HUES6 (cell line): Measurements from ENCODE around the gene SLC13A3.

ENCODE experiments used
- H3K27ac ChIP-seq: 2 replicates; pipeline ENCODE4 v1.7.0; 2013; ENCODE audit warnings: low read depth, mild to moderate bottlenecking, low read length, inconsistent platforms
- H3K27me3 ChIP-seq: 2 replicates; pipeline ENCODE4 v1.6.1; 2013; ENCODE audit warnings: low read length; ENCODE audit not compliant: control insufficient read depth, insufficient read depth
- H3K36me3 ChIP-seq: 2 replicates; pipeline ENCODE4 v1.6.1; 2013; ENCODE audit warnings: low read length; ENCODE audit not compliant: control insufficient read depth, insufficient read depth
- H3K4me1 ChIP-seq: 2 replicates; pipeline ENCODE4 v1.6.1; 2013; ENCODE audit warnings: low read length; ENCODE audit not compliant: control insufficient read depth, insufficient read depth
- H3K4me3 ChIP-seq: 2 replicates; pipeline ENCODE4 v1.5.1; 2013; ENCODE audit warnings: low read depth, low read length
- H3K9ac ChIP-seq: one replicate; pipeline ENCODE4 v1.6.1; 2013; ENCODE audit warnings: mild to moderate bottlenecking, low read length
- H3K9me3 ChIP-seq: 2 replicates; pipeline ENCODE4 v1.6.1; 2013; ENCODE audit warnings: low read depth, low read length; ENCODE audit not compliant: control insufficient read depth, insufficient read depth

The SLC13A3 gene

DNA sequence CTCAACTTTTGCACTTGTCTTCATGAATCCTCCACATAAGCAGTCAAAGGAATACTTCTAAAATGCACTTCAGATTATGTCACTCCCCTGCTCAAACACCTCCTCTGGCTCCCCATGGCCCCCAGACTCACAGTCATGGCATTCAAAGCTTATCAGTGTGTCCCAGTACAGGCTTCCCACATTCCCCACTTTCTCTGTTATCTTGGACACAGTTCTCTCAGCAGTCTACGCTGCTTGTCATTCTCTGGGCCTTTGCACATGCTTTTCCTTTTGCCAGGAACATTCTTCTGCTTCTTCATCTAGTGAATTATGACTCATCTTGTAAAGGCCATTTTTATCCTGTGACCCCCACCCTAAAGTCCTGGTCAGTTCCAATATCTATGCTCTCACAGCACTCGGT is 31.8 kb downstream of the SLC13A3 start:
- no peaks in the 10 kb centered on the region for H3K27me3 ChIP-seq
- H3K27ac ChIP-seq: no peak overlapping the region
- peaks cover 8% of the 10 kb centered on the region for H3K9me3 ChIP-seq
- no peak overlapping the region for H3K4me3 ChIP-seq
- H3K36me3 ChIP-seq: no peaks in the 10 kb centered on the region
- no peak overlapping the region for H3K9ac ChIP-seq
- peaks cover 7% of the 10 kb centered on the region; the same call in 1 of the 2 replicates for H3K4me1 ChIP-seq

DNA sequence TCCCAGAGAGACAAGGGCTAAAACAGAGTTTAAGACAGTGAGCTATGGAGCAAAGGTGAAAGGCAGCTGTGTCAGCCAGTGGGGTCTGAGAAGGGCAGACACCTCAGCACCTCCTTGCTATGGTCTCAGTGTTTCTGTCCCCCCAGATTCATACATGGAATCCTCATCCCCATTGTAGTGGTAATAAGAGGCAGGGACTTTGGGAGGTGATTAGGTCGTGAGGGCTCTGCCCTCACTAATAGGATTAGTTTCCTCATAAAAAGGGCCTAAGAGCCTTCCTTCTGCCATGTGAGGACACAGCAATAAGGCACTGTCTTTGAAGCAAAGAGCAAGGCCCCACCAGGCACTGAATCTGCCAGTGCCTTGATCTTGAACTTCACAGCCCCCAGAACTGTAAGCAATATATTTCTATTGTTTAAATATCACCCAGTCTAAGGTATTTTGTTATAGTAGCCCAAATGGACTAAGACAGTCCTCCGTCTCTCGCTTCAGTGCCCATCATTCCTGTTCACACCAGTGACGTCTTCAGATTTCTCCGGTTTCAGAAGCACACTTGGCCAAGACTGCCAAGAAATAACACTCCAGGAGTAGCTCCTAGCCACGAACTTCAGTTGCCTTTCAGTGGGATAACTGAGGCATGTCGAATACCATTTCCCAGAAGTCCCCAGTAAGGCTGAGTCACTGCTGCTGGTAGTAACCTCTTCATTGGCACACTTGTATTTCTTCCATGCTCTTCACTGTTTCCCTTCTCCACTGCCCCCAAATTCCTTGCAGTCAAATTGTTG is 32.8 kb downstream of the SLC13A3 start:
- H3K9me3 ChIP-seq: no peaks in the 10 kb centered on the region; the same call in 1 of the 2 replicates
- H3K4me3 ChIP-seq: no peak overlapping the region
- no peaks in the 10 kb centered on the region for H3K36me3 ChIP-seq

DNA sequence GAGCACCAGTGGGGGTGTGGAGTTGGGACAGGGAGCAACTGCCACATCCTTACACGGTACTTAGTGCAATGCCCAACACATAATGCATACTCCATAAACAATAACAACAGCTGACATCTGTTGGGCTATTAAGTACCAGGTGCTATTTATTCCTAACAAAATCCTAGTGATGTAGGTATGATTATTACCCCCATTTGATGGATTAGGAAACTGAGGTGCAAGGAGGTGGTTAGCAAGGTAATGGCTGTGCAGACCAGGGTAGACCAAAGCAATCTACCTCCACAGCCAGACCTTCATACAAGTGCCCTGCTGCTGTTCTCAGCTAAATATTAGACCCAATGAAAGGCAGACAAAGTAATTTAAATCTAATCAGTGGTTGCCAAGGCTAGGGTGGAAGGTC is 36.8 kb downstream of the SLC13A3 start:
- Histone ChIP-seq H3K4me1 (no peaks in the 10 kb centered on the region), H3K9me3 (no peaks in the 10 kb centered on the region), H3K27ac (no peak overlapping the region), H3K4me3 (no peak overlapping the region), H3K27me3 (no peaks in the 10 kb centered on the region), H3K36me3 (no peaks in the 10 kb centered on the region), H3K9ac (no peak overlapping the region)

More for the DNA sequence above, 32.8 kb downstream of the SLC13A3 start:
- Histone ChIP-seq H3K9ac (no peak overlapping the region), H3K4me1 (peaks cover 7% of the 10 kb centered on the region; the same call in 1 of the 2 replicates), H3K27me3 (no peaks in the 10 kb centered on the region), H3K27ac (no peak overlapping the region)

DNA sequence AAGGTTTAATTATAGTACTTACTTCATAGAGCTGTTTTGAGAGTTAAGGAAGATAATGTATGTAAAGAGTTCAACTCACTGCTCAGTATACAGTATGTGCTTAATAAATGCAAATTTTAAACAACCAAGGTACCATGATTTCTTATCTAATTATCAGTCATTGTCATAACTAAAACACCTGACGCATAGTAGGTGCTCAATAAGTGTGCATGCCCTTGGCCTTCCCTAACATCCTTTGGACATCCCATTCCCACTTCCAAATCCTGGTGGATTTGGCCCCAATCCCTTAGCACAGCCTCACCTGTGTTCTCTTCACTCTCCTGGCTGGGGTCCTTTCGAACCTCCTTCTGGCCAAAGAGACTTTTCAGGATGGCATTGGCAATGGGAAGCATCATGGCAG is 41.1 kb downstream of the SLC13A3 start:
- H3K36me3 ChIP-seq: no peaks in the 10 kb centered on the region
- H3K27me3 ChIP-seq: no peaks in the 10 kb centered on the region
- H3K9ac ChIP-seq: no peak overlapping the region
- H3K9me3 ChIP-seq: no peaks in the 10 kb centered on the region
- H3K27ac ChIP-seq: no peak overlapping the region
- no peak overlapping the region for H3K4me3 ChIP-seq
- H3K4me1 ChIP-seq: no peaks in the 10 kb centered on the region

DNA sequence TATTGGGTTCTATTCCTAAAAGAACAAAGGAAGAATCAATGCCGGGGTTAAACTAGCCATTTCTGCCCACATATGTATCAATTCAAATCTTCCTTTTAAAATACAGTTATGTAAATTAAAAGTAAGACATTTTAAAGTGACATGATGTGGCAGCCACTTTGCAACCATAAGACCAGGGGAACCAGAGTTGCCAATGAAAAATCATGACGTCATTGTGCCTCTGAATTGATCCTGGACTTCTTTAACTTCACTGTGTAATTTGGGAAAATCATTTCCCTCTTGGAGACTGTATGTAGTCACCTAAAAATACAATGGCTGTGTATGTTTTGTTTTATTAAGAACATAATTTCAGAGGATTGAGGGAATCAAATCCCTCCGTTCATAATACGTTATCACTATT is 42.2 kb downstream of the SLC13A3 start:
- Histone ChIP-seq H3K27me3 (no peaks in the 10 kb centered on the region), H3K9me3 (no peaks in the 10 kb centered on the region), H3K9ac (no peak overlapping the region), H3K4me3 (no peak overlapping the region), H3K4me1 (no peaks in the 10 kb centered on the region), H3K27ac (no peak overlapping the region), H3K36me3 (no peaks in the 10 kb centered on the region)

DNA sequence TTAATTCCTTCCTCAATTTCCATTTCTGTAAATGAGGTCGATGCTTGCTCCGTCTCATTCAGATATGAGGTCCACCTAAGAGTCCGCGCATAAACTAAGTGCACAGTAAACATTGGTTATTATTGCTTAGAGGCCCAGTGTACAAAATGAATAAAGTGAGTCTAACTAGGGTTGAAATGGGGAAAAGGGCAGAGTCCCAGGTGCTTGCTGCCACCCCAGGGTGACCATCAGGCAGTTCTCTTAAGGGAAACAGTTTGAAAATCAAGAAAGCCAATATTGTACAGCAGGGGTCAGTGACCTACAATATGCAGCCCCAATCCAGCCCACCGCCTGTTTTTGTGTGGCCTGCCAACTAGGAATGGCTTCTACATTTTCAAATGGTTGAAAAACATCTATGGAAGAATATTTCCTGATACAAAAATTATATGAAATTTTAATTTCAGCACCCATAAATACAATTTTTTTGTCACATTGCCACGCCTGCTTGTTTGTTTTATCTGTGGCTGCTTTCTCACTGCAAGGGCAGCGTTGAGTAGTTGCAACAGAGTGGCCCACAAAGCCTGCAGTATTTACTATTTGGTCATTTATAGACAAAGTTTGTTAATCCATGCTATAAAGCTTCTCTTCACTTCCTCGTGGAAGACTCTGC is 43.3 kb downstream of the SLC13A3 start:
- H3K9ac ChIP-seq: no peak overlapping the region
- H3K36me3 ChIP-seq: no peaks in the 10 kb centered on the region
- no peaks in the 10 kb centered on the region for H3K9me3 ChIP-seq
- no peaks in the 10 kb centered on the region for H3K4me1 ChIP-seq
- no peak overlapping the region for H3K4me3 ChIP-seq
- no peaks in the 10 kb centered on the region for H3K27me3 ChIP-seq
- H3K27ac ChIP-seq: no peak overlapping the region

DNA sequence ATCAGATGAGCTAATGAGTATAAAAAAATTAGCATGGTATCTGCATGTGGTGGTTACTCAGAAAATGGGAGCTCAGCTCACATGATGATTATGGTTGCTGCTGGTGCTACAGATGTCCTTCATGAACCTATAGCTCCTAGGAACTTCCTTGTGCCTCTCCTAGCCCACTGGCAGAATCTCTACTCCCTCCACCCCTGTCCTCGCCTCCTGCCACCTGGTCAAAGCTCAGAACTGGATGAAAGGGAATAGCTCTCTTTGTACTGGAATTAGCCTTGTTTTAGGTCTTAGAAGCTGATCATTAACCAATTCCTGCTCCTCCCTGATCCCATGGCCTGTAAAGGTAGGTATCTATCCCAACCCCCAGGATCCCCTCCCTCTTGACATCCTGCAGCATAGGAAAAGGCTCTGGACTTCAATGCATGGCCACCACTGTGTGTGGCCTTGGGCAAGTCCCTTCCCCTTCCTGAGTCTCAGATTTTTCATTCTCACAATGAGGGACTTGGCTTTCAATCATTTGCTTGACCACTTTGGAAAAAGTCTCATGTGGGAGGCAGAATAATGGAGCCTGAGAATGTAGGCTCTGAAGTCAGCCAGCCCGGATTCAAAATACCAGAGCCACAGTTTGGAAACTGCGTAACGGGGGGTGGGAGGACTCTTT is 43.9 kb downstream of the SLC13A3 start:
- Histone ChIP-seq H3K9me3 (no peaks in the 10 kb centered on the region), H3K9ac (no peak overlapping the region), H3K4me3 (no peak overlapping the region), H3K36me3 (no peaks in the 10 kb centered on the region), H3K27me3 (no peaks in the 10 kb centered on the region), H3K27ac (no peak overlapping the region), H3K4me1 (no peaks in the 10 kb centered on the region)

DNA sequence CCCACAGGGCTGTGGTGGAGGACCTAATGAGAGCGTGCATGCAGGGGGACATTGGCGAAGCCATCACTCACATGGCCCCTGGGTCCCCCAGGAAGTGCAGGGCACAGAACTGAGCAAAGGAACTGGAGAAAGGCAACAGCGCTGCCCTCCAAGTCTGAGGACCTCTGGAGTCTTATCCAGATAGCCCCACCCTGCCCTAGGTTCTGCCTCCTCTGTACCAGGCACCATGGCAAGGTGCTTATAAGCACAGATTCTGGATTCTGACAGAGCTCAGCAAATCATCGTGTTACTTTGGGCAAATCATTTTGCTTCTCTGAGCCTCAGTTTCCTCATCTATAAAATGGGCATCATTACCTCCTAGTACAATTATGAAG is 44.5 kb downstream of the SLC13A3 start:
- Histone ChIP-seq H3K4me1 (no peaks in the 10 kb centered on the region), H3K27me3 (no peaks in the 10 kb centered on the region), H3K4me3 (no peak overlapping the region), H3K9ac (no peak overlapping the region), H3K9me3 (no peaks in the 10 kb centered on the region), H3K27ac (no peak overlapping the region), H3K36me3 (no peaks in the 10 kb centered on the region)

DNA sequence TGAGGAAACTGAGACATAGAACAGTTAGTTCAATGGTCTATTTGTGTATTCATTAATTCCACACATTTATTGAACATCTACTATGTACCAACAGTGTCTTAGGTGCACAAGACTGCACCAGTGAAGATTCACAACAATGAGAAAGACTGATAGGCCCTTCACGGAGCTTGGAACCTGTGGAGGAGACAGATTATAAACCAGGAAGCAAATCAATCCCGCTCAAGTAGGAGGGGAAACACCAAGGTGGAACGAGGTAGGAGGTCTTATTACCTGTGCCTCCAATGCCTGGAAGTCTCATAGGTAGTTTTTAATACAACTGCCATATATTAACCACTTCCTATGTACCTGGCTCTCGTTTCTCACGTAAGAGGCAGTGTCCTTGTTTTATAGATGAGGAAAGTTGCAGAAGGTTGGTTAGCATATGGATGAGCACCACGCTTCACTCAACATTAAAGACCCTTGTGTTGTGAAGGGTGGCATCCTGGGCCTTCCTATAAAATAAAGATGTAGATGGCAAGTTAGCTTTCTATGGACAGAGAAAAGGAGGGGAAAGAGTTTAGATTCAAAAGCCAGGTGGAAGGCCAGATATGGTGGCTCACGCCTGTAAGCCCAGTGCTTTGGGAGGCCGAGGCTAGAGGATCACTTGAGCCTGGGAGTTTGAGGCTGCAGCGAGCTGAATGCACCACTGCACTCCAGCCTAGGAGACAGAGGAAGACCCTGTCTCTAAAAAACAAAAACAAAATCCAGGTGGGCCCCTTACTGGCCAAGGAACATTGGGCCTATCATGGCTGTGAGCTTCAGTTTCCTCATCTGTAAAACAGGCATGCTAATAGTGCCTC is 45.1 kb downstream of the SLC13A3 start:
- H3K27ac ChIP-seq: no peak overlapping the region
- H3K9me3 ChIP-seq: no peaks in the 10 kb centered on the region
- no peaks in the 10 kb centered on the region for H3K4me1 ChIP-seq
- H3K27me3 ChIP-seq: no peaks in the 10 kb centered on the region
- no peak overlapping the region for H3K9ac ChIP-seq
- no peaks in the 10 kb centered on the region for H3K36me3 ChIP-seq
- H3K4me3 ChIP-seq: no peak overlapping the region

DNA sequence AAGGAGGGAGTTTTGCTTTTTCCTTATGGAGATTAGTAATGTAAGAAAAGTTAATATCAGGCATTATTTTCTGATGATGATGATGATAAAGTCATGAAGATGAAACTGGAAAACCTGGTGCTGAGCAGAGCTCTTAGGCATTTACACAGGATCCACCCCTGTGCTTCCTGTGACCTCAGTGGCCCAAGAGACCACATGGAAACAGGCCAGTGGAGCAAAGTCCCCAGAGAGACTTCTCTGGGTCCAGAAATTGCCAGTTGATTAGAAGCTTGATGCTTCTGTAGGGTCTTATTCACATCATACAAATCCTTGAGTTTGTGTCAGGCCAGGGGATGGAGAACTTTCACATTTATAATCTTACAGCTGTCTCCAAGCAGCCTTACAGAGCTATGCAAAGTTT is 46.1 kb downstream of the SLC13A3 start:
- Histone ChIP-seq H3K9me3 (no peaks in the 10 kb centered on the region), H3K4me1 (no peaks in the 10 kb centered on the region), H3K27me3 (no peaks in the 10 kb centered on the region), H3K36me3 (no peaks in the 10 kb centered on the region), H3K9ac (no peak overlapping the region), H3K4me3 (no peak overlapping the region), H3K27ac (no peak overlapping the region)
